ENCODE results near the gene CCDC57. TPM values are rescaled to one million over a fixed set of nuclear protein-coding genes. Genes with fewer than 3 reads are reported as not detected.

CCDC57 gene
- total and polyA plus RNA-seq, 4 donors = 5.4 to 19.1 (median 11.7) TPM

- peak overlapping the region; percentile 89 to 90 for H3K27ac ChIP-seq (ENCODE audit: low read depth in 1 of 2, low read length in 2 of 2)
- H3K36me3 ChIP-seq (ENCODE audit: control insufficient read depth in 4 of 4, insufficient read depth in 3 of 4, low read depth in 1 of 4, low read length in 3 of 4) = no peaks in the 10 kb centered on the region
- no peaks in the 10 kb centered on the region for H3K27me3 ChIP-seq (ENCODE audit: control insufficient read depth in 4 of 4, insufficient read depth in 4 of 4, low read length in 3 of 4)
- TF ChIP-seq FOXA2 (IDR thresholded peaks at IDR 0.05) = no peak
- 79% methylated on average over 6 of the region's 6 CpGs for WGBS
- H3K9me3 ChIP-seq (ENCODE audit: control insufficient read depth in 4 of 4, low read length in 3 of 4) = no peaks in the 10 kb centered on the region
- H3K9ac ChIP-seq (ENCODE audit: low read depth in 1 of 2, low read length in 2 of 2) = no peak overlapping the region
- H3K4me3 ChIP-seq (ENCODE audit: low read depth in 1 of 3, low read length in 3 of 3) = no peak overlapping the region
- H3K4me1 ChIP-seq (ENCODE audit: control insufficient read depth in 4 of 4, insufficient read depth in 4 of 4, low read length in 3 of 4) = peaks cover 17 to 77% (median 45%) of the 10 kb centered on the region in 4 donors
- no peak for DNase-seq (ENCODE audit: low spot score)
Measured at GRCh38 chr17:82116246-82116645, 96.4 kb downstream of the CCDC57 start.

DNA sequence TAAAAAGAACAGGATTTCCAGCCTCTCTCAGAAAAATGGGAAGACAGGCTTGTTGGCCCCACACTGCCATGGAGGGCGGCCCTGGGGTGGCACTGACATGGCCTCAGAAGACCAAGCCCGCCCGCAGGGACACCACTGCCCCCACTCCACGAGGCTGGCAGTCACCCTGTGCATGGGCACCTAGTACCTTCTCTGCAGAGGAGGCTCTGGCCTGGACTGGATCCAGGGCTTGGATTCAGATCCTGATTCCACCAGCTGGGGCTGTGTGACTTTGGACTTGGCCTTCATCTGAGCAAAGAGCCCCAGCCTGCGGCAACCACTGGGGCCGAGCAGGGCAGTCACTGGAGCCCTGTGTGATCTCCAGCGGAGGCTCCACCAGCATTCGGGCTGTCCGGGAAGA lies 97.8 kb downstream of the CCDC57 start:
- WGBS = 35% methylated on average over 9 of the region's 9 CpGs
- no peaks in the 10 kb centered on the region for H3K27me3 ChIP-seq (ENCODE audit: control insufficient read depth in 4 of 4, insufficient read depth in 4 of 4, low read length in 3 of 4)
- no peak for TF ChIP-seq NR2F2 (IDR thresholded peaks at IDR 0.05)
- TF ChIP-seq EGR1 (IDR thresholded peaks at IDR 0.05; ENCODE audit: low read depth in 2 of 2) = peak in 1 of 2 donors; percentile 15
- peak; percentile 19 for TF ChIP-seq FOXA1 (IDR thresholded peaks at IDR 0.05)
- TF ChIP-seq MAX (IDR thresholded peaks at IDR 0.05) = peak; percentile 45
- TF ChIP-seq RXRA (IDR thresholded peaks at IDR 0.05) = peak; percentile 53 to 92
- peak; percentile 50 for TF ChIP-seq SP1 (IDR thresholded peaks at IDR 0.05)
- TF ChIP-seq RAD21 (IDR thresholded peaks at IDR 0.05) = peak in 1 of 2 donors; percentile 43
- TF ChIP-seq ZBTB33 (IDR thresholded peaks at IDR 0.05) = peak; percentile 27
- peak; percentile 56 for TF ChIP-seq HNF4G (IDR thresholded peaks at IDR 0.05)
- peak in 1 of 2 donors; percentile 25 for TF ChIP-seq JUND (IDR thresholded peaks at IDR 0.05)
- no peak for TF ChIP-seq GABPA (IDR thresholded peaks at IDR 0.05 in 1 of 2, conservative IDR thresholded peaks at IDR 0.05 in 1 of 2)
- TF ChIP-seq REST (IDR thresholded peaks at IDR 0.05) = peak; percentile 32
- no peak for TF ChIP-seq FOXA2 (IDR thresholded peaks at IDR 0.05)
- no peak for TF ChIP-seq CTCF (IDR thresholded peaks at IDR 0.05; ENCODE audit: low read depth, low read length, missing input control)
- TF ChIP-seq HNF4A (conservative IDR thresholded peaks at IDR 0.05) = peak; percentile 76 to 87
- no peak for TF ChIP-seq TAF1 (conservative IDR thresholded peaks at IDR 0.05)
- TF ChIP-seq, protein P1, sequence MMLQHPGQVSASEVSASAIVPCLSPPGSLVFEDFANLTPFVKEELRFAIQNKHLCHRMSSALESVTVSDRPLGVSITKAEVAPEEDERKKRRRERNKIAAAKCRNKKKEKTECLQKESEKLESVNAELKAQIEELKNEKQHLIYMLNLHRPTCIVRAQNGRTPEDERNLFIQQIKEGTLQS (IDR thresholded peaks at IDR 0.05) = no peak
- TF ChIP-seq YY1 (IDR thresholded peaks at IDR 0.05) = peak; percentile 49
- peaks cover 17 to 80% (median 47%) of the 10 kb centered on the region in 4 donors for H3K4me1 ChIP-seq (ENCODE audit: control insufficient read depth in 4 of 4, insufficient read depth in 4 of 4, low read length in 3 of 4)
- no peaks in the 10 kb centered on the region for H3K36me3 ChIP-seq (ENCODE audit: control insufficient read depth in 4 of 4, insufficient read depth in 3 of 4, low read depth in 1 of 4, low read length in 3 of 4)
- H3K9me3 ChIP-seq (ENCODE audit: control insufficient read depth in 4 of 4, low read length in 3 of 4) = no peaks in the 10 kb centered on the region
- H3K9ac ChIP-seq (ENCODE audit: low read depth in 1 of 2, low read length in 2 of 2) = peak overlapping the region in 1 of 2 donors; percentile 8
- no peak overlapping the region for H3K4me3 ChIP-seq (ENCODE audit: low read depth in 1 of 3, low read length in 3 of 3)
- H3K27ac ChIP-seq (ENCODE audit: low read depth in 1 of 2, low read length in 2 of 2) = peak overlapping the region; percentile 89 to 93
- DNase-seq (ENCODE audit: low spot score) = no peak

Data from liver (tissue), 9 donors.